ENCODE results near the gene OR4D5.

The OR4D5 gene

GRCh38 chr11:123939317-123939716, at the start of gene OR4D5:
Gene OR4D5 (plus strand): TSS chr11:123939617. CDS start chr11:123939617, 0 bp downstream.
- no peak for DNase-seq

- no peak for DNase-seq
Observed at GRCh38 chr11:123892031-123892430, 47.4 kb upstream of the OR4D5 start.

- DNase-seq, result no peak
Observed at GRCh38 chr11:123899792-123900191, 39.6 kb upstream of the OR4D5 start.

DNA sequence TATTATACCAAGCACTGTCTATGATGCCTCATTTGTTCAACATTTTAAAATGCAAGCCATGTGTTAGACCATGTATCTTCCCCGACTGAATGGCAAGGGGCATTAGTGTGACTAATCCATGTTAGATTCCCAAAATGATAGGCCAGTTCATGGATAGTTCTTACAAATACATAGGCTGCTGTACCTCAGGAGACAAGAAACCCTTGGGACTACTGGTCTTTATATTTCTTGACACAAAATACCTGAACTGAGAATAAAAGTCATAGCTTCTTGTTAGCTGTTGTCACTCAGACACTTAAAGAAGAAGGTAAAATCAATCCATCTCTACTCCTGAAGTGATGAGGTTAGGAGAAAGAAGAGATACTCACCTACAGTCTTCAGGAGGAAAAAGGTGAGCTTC, 37.5 kb upstream of the OR4D5 start, which contains the start of gene OR8D4:
OR8D4 (plus strand) TSS at position 301 of the 400 bp plus-strand sequence. CDS start 4,265 bp downstream, outside the sequence.
- no peak for DNase-seq

GRCh38 chr11:123903932-123904331, 35.5 kb upstream of the OR4D5 start:
- no peak for DNase-seq

- DNase-seq, result no peak
Observed at GRCh38 chr11:123904932-123905331, 34.5 kb upstream of the OR4D5 start.

GRCh38 chr11:123905826-123906225, 33.6 kb upstream of the OR4D5 start:
- no peak for DNase-seq

GRCh38 chr11:123920943-123921342, 18.5 kb upstream of the OR4D5 start:
- DNase-seq, result no peak

- no peak for DNase-seq
Observed at GRCh38 chr11:123924027-123924426, 15.4 kb upstream of the OR4D5 start.

GRCh38 chr11:123942413-123942812, 3.0 kb downstream of the OR4D5 start:
- DNase-seq, result no peak

GRCh38 chr11:123943738-123944137, 4.3 kb downstream of the OR4D5 start, which contains the start of gene OR6T1:
Gene OR6T1 (minus strand): TSS chr11:123943838. CDS start chr11:123943838, 0 bp downstream.
- no peak for DNase-seq

DNA sequence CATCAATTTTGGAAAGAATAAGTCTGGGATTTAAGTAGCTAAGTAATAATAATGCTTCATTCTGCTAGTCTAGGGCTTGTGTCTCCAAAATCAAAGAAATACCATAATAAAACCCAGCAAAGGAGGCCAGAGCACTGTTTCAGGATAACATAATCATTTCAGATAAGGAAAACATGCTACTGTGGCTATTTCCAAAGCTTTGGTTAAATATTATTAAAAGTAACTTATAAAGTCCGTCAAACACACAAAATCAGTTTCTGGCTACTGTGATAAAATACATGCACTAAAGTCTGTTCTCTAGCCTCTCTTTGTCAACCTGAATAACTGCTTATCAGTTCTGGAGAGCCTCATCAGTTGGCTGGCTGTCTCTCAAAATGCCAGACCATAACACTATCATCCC, 5.7 kb downstream of the OR4D5 start:
- DNase-seq, result no peak

- DNase-seq, result no peak
Observed at GRCh38 chr11:123956752-123957151, 17.3 kb downstream of the OR4D5 start.

GRCh38 chr11:123973816-123974215, 34.4 kb downstream of the OR4D5 start:
- DNase-seq, result no peak

DNA sequence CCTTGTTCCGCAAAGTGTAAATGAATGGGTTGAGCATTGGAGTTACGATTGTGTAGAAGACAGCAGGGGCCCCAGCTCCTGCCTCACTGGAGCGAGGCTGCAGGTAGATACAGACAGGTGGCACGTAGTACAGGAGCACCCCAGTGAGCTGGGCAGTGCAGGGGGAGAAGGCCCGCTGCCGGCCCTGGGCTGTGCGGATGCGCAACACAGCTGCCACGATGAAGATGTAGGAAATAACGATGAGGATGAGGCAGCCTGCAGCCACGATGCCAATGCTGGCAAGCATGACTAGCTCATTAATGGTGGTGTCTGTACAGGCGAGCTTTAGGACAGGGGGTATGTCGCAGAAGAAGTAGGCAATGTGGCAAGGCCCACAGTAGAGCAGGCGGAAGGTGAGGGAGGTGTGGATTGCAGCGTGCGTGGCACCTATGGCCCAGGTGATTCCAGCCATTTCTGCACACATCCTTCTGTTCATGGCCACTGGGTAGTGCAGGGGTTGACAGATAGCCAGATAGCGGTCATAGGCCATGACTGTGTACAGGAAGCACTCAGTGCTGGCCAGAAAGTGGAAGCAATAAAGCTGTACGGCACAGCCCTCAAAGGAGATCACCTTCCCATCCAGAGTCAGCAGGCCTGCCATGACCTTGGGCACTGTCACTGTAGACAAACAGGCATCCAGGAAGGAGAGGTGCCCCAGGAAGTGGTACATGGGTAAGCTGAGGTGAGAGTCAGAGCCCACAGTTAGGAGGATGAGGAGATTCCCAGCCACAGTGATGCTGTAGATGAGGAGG, 37.5 kb downstream of the OR4D5 start:
- DNase-seq, result no peak

- DNase-seq, result no peak
Observed at GRCh38 chr11:123977731-123978347, 38.4 kb downstream of the OR4D5 start, which contains the start of gene OR10S1. Gene OR10S1 (minus strand): TSS chr11:123977781. CDS start chr11:123977664, 117 bp downstream.

DNA sequence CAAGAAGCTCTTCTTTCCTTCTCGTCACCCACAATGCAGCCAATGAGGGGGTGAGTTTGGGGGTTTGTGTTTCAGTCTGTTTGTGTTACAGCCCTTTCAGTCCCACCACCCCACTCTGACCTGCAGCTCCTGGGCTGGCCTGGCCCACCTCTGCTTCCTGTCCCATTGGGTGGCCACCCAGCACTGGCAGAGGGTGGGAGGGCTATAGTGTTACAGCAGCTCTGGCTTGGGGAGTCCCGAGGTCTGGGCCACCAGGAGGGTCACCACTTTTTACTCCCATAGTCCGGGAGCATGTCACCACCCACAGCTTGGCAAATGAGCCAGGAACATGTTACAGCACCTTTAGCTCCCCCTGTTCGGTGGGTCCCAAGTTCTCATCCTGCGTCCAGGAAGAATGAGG, 39.9 kb downstream of the OR4D5 start:
- no peak for DNase-seq

Measured in stimulated activated naive CD4-positive, alpha-beta T cell treated with Interleukin-2 at 50 U/mL for 16 hours (primary cell).